Measurements from ENCODE around the gene CPVL. TPM values are rescaled to one million over a fixed set of nuclear protein-coding genes. Genes with fewer than 3 reads are reported as not detected.
"Not testable (repeated sequence)": the region's sequence is repeated elsewhere in the genome, so short reads cannot be mapped to it uniquely, and the experiment has no call there.

Gene CPVL
- total RNA-seq, 1 experiment from 2014 or later = 46.1 TPM

DNA sequence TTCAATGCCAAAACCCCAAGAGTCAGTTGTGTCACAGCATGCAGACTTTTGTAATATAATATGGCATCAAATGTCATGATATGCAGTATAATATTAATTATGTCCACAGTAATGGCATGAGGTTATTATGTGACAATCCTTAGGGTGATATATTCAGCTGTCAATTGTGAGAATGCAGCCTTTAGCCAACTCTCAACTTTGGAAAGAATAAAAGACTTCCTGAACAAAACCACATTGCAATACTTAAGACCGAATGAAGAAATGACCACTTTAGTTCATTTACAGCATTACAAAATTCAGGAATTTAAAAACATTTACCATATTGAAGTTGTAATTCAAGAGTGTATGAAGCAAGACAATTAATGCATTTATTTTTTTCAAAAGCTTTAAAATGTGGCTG is 45.4 kb downstream of the CPVL start:
- no peak overlapping the region for H3K4me3 ChIP-seq (ENCODE audit: insufficient read depth, low read depth, low read length)
- H3K27me3 ChIP-seq (ENCODE audit: control insufficient read depth, insufficient read depth, low read length) = no peaks in the 10 kb centered on the region
- no peak for DNase-seq
- no peaks in the 10 kb centered on the region for H3K36me3 ChIP-seq (replicated peaks; ENCODE audit: control insufficient read depth, insufficient read depth, low read length)

DNA sequence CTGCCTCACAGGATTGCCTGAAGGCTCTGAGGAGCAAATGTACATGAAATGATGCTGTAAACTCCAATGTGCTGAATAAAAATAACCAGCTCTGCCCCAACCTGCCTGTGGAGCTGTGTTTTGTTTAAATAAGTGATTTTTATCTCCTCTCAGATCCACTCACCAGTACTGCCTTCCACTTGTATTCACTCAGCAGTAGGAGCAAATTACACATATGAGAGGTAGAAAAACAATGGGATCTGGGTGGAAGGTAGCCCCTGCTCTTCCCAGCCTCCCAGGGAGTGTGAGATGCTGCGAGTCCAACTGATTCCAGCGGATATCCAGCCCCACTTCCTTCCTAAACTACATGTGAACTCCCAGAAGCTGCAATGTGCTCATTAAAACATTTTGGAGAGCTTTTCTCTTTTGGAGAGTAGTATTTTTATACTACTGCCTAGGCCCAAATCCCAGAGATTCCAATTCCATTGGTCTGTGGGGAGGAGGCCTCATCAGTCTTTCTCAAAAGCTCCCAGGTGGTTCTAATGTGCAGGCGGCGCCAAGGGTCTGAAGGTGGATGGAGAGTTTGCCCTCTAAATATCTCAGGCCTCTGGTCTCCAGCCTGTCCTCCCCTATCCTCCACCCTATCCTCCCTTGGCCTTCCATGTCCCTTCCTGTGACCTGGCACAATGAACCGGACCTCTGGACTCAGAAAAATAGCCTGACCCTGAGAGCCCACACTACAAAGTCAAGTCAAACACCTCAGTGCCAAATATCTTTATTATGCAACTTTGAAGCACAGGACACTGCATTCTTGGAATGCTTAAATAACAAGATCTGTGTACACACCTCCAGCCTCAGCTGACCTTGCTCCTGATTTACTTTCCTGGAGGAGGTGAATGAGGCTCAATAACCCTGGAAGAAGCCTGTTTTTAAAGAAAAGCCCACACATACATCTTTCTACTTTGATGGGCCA is 46.2 kb downstream of the CPVL start:
- DNase-seq = no peak
- Histone ChIP-seq H3K4me3 (ENCODE audit: insufficient read depth, low read depth, low read length) (no peak overlapping the region), H3K36me3 (replicated peaks; ENCODE audit: control insufficient read depth, insufficient read depth, low read length) (no peaks in the 10 kb centered on the region), H3K27me3 (ENCODE audit: control insufficient read depth, insufficient read depth, low read length) (no peaks in the 10 kb centered on the region)

DNA sequence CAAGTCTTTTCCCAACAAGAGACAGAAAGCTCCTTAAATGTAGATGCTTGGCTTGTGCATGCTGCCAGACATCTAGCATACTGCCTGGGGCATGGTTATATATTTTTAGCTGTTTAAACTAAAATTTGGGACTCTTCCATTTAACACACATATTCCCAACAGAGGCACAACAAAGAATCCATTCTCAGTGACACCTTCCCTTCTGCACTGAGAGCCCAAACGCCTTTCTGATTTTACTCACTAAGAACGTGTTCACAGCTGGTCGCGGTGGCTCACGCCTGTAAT is 49.9 kb downstream of the CPVL start:
- DNase-seq = no peak
- no peaks in the 10 kb centered on the region for H3K36me3 ChIP-seq (replicated peaks; ENCODE audit: control insufficient read depth, insufficient read depth, low read length)
- H3K27me3 ChIP-seq (ENCODE audit: control insufficient read depth, insufficient read depth, low read length) = no peaks in the 10 kb centered on the region
- H3K4me3 ChIP-seq (ENCODE audit: insufficient read depth, low read depth, low read length) = no peak overlapping the region

GRCh38 chr7:29095631-29096445 is 50.5 kb downstream of the CPVL start:
- H3K27me3 ChIP-seq (ENCODE audit: control insufficient read depth, insufficient read depth, low read length) = no peaks in the 10 kb centered on the region
- H3K36me3 ChIP-seq (replicated peaks; ENCODE audit: control insufficient read depth, insufficient read depth, low read length) = no peaks in the 10 kb centered on the region
- no peak overlapping the region for H3K4me3 ChIP-seq (ENCODE audit: insufficient read depth, low read depth, low read length)
- DNase-seq = no peak

GRCh38 chr7:29093091-29093490 is 53.2 kb downstream of the CPVL start:
- H3K36me3 ChIP-seq (replicated peaks; ENCODE audit: control insufficient read depth, insufficient read depth, low read length); H3K4me3 ChIP-seq (ENCODE audit: insufficient read depth, low read depth, low read length); DNase-seq; H3K27me3 ChIP-seq (ENCODE audit: control insufficient read depth, insufficient read depth, low read length): not testable (repeated sequence)

DNA sequence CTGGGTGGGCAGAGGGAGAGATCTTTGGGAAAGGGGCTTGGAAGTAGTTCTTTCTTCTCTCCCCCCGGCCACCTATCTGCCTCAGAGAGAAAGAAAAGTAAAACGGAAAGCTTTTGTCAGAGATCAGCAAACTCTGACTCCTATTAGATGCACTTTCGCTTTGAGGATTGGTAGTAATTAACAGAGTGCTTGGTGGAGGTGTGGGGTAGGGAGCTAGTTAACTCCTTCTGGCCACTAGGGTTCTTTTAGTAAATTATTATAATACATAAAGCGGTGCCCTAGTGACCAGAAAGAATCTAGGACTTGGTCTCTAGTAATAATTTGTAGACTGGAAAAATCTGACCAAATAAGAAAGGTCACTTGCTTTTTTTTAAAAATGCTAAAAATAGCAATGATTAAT is 54.6 kb downstream of the CPVL start:
- H3K27me3 ChIP-seq (ENCODE audit: control insufficient read depth, insufficient read depth, low read length) = no peaks in the 10 kb centered on the region
- H3K4me3 ChIP-seq (ENCODE audit: insufficient read depth, low read depth, low read length) = no peak overlapping the region
- no peaks in the 10 kb centered on the region for H3K36me3 ChIP-seq (replicated peaks; ENCODE audit: control insufficient read depth, insufficient read depth, low read length)
- peak; percentile 39 for DNase-seq

DNA sequence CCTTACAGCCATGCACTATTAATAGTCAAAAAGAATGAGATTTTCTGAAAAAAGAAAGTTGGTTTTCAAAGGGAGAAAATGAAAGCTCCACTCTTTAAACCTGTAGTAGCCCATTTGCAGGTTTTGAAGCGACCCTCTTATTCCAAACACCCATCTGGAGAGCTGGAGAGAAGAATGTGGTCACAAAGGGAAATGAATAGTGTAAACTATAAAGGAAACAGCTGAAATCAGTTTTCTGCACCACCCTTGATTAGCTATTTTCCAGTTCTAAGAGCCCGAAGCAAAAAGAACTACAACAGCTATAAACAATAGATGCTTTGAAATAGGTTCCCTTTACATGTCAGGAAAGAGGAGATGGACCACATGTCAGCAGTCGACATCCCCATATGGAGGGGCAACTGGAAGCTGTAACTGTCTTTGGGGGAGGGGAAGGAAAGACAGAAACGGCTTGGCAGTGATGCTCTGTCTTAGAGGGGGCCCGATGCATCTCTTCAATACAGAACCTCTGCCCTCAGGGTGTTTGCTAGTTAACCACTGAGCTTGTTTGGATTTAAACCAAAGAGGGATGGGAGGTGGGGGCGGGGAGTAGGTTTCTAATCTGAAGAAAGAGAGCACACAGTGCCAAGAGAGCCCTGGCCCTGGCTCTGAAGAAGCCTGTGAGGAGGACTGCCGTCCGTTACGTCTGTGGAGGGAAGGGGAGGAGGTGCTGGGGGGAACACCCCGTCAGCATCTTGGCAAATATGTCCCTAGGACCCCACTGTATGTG is 55.3 kb downstream of the CPVL start:
- no peak overlapping the region for H3K4me3 ChIP-seq (ENCODE audit: insufficient read depth, low read depth, low read length)
- peak; percentile 19 for DNase-seq

GRCh38 chr7:29090151-29090805 is 56.1 kb downstream of the CPVL start:
- no peak for DNase-seq
- Histone ChIP-seq H3K36me3 (replicated peaks; ENCODE audit: control insufficient read depth, insufficient read depth, low read length) (no peaks in the 10 kb centered on the region), H3K4me3 (ENCODE audit: insufficient read depth, low read depth, low read length) (no peak overlapping the region), H3K27me3 (ENCODE audit: control insufficient read depth, insufficient read depth, low read length) (no peaks in the 10 kb centered on the region)

More for the DNA sequence above, 55.3 kb downstream of the CPVL start:
- Histone ChIP-seq H3K27me3 (ENCODE audit: control insufficient read depth, insufficient read depth, low read length) (no peaks in the 10 kb centered on the region), H3K36me3 (replicated peaks; ENCODE audit: control insufficient read depth, insufficient read depth, low read length) (no peaks in the 10 kb centered on the region)

DNA sequence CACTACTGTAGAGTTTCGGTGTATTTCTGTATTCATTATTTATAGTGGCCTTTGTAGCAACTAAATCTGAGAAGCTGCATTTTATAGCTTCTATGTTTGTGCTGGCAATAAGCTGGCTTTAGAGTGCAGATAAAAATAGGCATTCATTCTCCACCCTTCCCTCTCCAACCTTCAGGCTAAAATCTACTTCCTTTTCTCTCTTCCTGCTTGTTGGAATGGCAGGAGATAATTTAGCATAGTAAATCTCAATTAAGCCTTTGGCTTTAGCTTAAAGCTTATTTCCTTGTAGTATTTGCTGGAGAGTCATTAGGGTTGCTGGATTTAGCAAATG is 58.5 kb downstream of the CPVL start:
- H3K27me3 ChIP-seq (ENCODE audit: control insufficient read depth, insufficient read depth, low read length) = no peaks in the 10 kb centered on the region
- H3K36me3 ChIP-seq (replicated peaks; ENCODE audit: control insufficient read depth, insufficient read depth, low read length) = no peaks in the 10 kb centered on the region
- H3K4me3 ChIP-seq (ENCODE audit: insufficient read depth, low read depth, low read length) = no peak overlapping the region
- no peak for DNase-seq

- Histone ChIP-seq H3K27me3 (ENCODE audit: control insufficient read depth, insufficient read depth, low read length) (no peaks in the 10 kb centered on the region), H3K36me3 (replicated peaks; ENCODE audit: control insufficient read depth, insufficient read depth, low read length) (no peaks in the 10 kb centered on the region), H3K4me3 (ENCODE audit: insufficient read depth, low read depth, low read length) (no peak overlapping the region)
- no peak for DNase-seq
Measured at GRCh38 chr7:29086545-29086944, 59.8 kb downstream of the CPVL start.

DNA sequence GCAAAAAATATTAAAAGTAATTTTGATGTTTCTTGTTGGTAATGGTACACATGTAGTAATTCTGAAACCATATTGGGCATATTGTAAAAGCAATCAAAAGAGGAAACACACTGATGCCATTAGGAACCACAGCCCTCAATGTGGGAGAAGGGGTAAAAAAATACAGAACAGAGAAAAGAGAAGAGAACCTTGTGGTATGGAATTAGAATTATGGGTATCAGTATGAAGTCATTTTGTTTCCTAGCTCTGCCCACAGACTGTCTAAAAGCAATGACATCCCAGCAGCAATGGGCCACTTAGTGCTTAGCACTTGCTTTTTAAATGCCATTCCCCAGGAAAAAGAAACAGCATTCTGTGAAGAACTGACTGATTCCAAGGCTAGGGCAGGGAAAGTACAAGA is 61.5 kb downstream of the CPVL start:
- Histone ChIP-seq H3K36me3 (replicated peaks; ENCODE audit: control insufficient read depth, insufficient read depth, low read length) (no peaks in the 10 kb centered on the region), H3K4me3 (ENCODE audit: insufficient read depth, low read depth, low read length) (no peak overlapping the region), H3K27me3 (ENCODE audit: control insufficient read depth, insufficient read depth, low read length) (no peaks in the 10 kb centered on the region)
- DNase-seq = no peak

- DNase-seq = no peak
- H3K27me3 ChIP-seq (ENCODE audit: control insufficient read depth, insufficient read depth, low read length) = no peaks in the 10 kb centered on the region
- H3K4me3 ChIP-seq (ENCODE audit: insufficient read depth, low read depth, low read length) = no peak overlapping the region
- no peaks in the 10 kb centered on the region for H3K36me3 ChIP-seq (replicated peaks; ENCODE audit: control insufficient read depth, insufficient read depth, low read length)
Measured at GRCh38 chr7:29080803-29081202, 65.5 kb downstream of the CPVL start.

- H3K27me3 ChIP-seq (ENCODE audit: control insufficient read depth, insufficient read depth, low read length) = no peaks in the 10 kb centered on the region
- no peak overlapping the region for H3K4me3 ChIP-seq (ENCODE audit: insufficient read depth, low read depth, low read length)
- no peaks in the 10 kb centered on the region for H3K36me3 ChIP-seq (replicated peaks; ENCODE audit: control insufficient read depth, insufficient read depth, low read length)
- DNase-seq = no peak
Measured at GRCh38 chr7:29078311-29079260, 67.8 kb downstream of the CPVL start.
